ENCODE results near the gene EIF3D. TPM values are rescaled to one million over a fixed set of nuclear protein-coding genes. Genes with fewer than 3 reads are reported as not detected.

The EIF3D gene
- total RNA-seq, 1 experiment from 2014 or later: 285 TPM

- DNase-seq (ENCODE audit: low spot score): no peak
Observed at GRCh38 chr22:36466258-36466657, 62.7 kb downstream of the EIF3D start.

GRCh38 chr22:36465232-36466021, 63.5 kb downstream of the EIF3D start:
- DNase-seq (ENCODE audit: low spot score): peak; percentile 93

- DNase-seq (ENCODE audit: low spot score): no peak
Observed at GRCh38 chr22:36464715-36465231, 64.2 kb downstream of the EIF3D start.

- no peak for DNase-seq (ENCODE audit: low spot score)
Observed at GRCh38 chr22:36463783-36464184, 65.2 kb downstream of the EIF3D start.

GRCh38 chr22:36461665-36462649, 67.0 kb downstream of the EIF3D start:
- DNase-seq (ENCODE audit: low spot score): peak; percentile 93

Other genes with a start within 250 kb of the EIF3D start
- gene MYH9, start 141.2 kb downstream of the EIF3D start, total RNA-seq (2014; rRNA removed; shearing (Covaris generic)): 180 and 245 TPM in 2 replicates
- 9.9 and 24.2 TPM in 2 replicates for gene TXN2, start 47.5 kb downstream of the EIF3D start, total RNA-seq (2014; rRNA removed; shearing (Covaris generic))
- gene FOXRED2, start 22.1 kb downstream of the EIF3D start, total RNA-seq (2014; rRNA removed; shearing (Covaris generic)): 17.6 and 18.4 TPM in 2 replicates
- 0.24 TPM in 1 of 2 replicates, not detected in the other for gene CACNG2, start 174.6 kb upstream of the EIF3D start, total RNA-seq (2014; rRNA removed; shearing (Covaris generic))
- 12.5 and 14.2 TPM in 2 replicates for gene IFT27, start 247.0 kb upstream of the EIF3D start, total RNA-seq (2014; rRNA removed; shearing (Covaris generic))

All from A172 (cell line).